AG10803 (cell line): ENCODE data around the gene TLE1.
"Not testable (repeated sequence)": the region's sequence is repeated elsewhere in the genome, so short reads cannot be mapped to it uniquely, and the experiment has no call there.

Experiments
- DNase-seq: peaks from one replicate; pipeline ENCODE4 v3.0.0; 2010; ENCODE audit warnings: low read depth
- H3K4me3 ChIP-seq: 2 replicates; pipeline ENCODE4 v1.5.1; 2011; ENCODE audit warnings: mild to moderate bottlenecking, low read length, control low read depth
- TF ChIP-seq, protein P1 (sequence below): conservative IDR thresholded peaks from 2 replicates; pipeline ENCODE4 v1.5.1; 2011; ENCODE audit warnings: mild to moderate bottlenecking, low read length, control low read depth, inconsistent platforms

Gene TLE1

DNA sequence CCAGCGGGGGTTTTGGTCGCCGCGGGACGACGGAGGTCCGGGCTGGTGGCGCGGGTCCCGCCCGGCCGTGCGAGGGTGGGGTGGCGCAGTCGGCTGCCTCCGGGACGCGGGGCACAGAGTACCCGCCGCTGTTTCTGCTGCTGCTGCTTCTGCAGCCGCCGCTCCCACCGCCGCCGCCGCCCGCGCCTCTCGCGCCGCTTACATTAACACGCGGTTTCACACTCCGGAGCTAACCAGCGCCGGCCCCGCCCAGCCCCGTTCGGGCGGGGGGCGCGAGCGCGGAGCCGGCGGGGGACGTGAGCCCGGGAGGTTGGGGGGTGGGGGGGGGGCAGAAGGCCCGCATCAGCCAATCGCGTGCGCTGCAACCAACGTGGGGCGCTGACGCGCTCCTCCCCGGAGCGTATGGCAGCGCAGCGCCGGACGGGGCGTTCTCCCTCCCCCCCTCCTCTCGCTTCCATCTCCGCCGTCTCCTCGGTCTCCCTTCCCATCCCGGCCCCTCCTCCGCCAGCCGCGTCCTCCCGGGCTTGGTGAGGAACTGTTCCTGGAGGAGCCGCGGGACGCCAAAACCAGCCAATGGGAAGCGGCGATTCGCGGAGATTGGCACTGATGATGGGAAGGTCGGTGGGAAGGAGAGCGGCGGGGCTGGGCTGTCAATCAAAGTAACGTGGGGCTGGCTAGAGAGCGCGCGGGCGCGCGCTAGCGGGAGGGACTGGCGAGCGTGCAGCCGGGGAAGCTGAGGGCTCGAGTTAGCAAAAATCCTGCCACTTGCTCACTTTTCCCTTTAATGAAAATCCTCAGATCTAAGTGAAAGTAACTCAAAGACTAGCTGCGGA, at the start of gene TLE1:
Gene TLE1 (minus strand): TSS at position 205 of the 833 bp plus-strand sequence. CDS start 1,307 bp downstream, outside the sequence.
- H3K4me3 ChIP-seq: peak within 1 kb of the TSS; percentile 73
- TF ChIP-seq, protein P1, sequence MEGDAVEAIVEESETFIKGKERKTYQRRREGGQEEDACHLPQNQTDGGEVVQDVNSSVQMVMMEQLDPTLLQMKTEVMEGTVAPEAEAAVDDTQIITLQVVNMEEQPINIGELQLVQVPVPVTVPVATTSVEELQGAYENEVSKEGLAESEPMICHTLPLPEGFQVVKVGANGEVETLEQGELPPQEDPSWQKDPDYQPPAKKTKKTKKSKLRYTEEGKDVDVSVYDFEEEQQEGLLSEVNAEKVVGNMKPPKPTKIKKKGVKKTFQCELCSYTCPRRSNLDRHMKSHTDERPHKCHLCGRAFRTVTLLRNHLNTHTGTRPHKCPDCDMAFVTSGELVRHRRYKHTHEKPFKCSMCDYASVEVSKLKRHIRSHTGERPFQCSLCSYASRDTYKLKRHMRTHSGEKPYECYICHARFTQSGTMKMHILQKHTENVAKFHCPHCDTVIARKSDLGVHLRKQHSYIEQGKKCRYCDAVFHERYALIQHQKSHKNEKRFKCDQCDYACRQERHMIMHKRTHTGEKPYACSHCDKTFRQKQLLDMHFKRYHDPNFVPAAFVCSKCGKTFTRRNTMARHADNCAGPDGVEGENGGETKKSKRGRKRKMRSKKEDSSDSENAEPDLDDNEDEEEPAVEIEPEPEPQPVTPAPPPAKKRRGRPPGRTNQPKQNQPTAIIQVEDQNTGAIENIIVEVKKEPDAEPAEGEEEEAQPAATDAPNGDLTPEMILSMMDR: no peak
- peak; percentile 99 for DNase-seq

DNA sequence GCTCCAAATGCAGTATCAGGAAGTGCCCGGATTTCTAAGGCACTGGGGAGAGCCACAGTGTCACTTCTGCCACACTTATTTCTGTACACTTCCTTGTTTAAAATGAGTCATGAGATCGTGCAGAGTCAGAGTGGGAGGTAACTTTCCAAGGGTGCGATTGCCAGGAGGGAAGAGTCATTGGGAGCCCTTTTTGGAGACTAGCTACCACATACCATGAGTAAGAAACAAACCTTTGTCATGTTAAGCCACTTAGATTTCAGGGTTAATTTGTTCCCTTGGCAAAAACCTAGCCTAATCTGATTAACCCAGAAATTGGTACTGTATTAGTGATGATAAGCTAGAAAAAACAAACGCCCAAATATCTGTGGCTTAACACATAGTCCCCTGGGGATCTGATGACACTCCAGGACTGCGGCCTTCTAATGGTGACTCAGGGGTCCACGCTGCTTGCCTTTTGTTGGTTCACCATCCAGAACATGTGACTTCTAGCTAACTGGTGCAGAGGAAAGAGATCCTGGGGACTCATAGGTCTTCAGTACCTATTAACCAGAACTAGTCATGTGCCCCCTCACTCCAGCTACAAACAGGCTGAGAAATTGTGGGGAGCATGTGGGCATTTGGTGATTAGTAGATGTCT, 48.6 kb upstream of the TLE1 start:
- peak; percentile 73 for DNase-seq
- TF ChIP-seq, protein P1: no peak

DNA sequence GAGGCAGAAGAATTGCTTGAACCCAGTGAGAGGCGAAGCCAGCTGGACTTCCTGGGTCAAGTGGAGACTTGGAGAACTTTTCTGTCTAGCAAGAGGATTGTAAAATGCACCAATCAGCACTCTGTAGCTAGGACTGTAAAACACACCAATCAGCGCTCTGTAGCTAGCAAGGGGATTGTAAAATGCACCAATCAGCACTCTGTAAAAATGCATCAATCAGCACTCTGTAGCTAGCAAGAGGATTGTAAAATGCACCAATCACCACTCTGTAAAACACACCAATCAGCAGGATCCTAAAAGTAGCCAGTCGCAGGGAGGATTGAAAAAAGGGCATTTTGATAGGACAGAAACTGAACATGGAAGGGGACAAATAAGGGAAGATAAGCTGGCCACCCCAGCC, 41.2 kb upstream of the TLE1 start:
- not testable (repeated sequence) for H3K4me3 ChIP-seq, DNase-seq

More for the DNA sequence above, 48.6 kb upstream of the TLE1 start:
- H3K4me3 ChIP-seq: no peak overlapping the region

DNA sequence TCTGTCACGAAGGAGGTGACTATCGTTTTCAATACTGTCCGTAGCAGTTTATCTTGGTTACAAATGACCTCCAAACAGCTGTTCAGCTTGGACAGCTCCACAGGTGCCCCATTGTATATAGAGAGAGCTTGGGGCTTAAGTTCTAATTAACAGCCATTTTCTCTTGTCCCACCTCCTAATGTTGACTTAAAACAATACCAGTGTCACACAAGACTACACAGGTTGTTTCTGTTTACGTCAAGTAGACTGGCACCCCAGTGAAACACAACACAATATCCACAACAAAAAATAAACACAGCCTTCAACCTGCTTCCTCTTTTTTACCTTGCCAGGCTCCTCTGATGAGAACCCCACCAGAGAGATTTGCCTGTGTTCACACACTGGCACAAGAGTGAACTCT, 39.8 kb upstream of the TLE1 start:
- no peak for DNase-seq
- TF ChIP-seq, protein P1: no peak
- H3K4me3 ChIP-seq: no peak overlapping the region

- no peak for DNase-seq
- H3K4me3 ChIP-seq: no peak overlapping the region
- TF ChIP-seq, protein P1: no peak
Observed at GRCh38 chr9:81724242-81724889, 35.0 kb upstream of the TLE1 start.

DNA sequence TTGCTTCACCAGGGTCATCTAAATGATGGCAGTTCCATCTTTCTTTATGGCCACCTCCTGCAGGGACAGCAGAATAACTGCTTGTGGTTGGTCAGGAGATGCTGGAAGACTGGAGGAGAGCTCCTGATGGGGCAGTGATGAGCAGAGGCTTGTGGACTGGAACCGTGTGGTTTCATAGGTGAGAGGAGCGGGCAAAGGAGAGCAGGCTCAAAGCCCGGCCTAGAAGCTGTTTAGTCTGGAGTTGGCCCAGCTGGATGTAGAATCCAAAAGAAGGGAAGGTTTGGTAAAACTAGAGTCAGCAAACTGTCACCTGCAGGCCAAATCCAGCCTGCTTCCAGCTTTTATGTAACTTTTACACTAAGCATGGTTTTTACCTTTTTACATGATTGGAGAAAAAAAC, 32.9 kb upstream of the TLE1 start:
- DNase-seq: no peak
- no peak overlapping the region for H3K4me3 ChIP-seq
- TF ChIP-seq, protein P1: no peak

- TF ChIP-seq, protein P1: no peak
- no peak overlapping the region for H3K4me3 ChIP-seq
- DNase-seq: no peak
Observed at GRCh38 chr9:81720450-81721086, 31.2 kb upstream of the TLE1 start.
